Ovary (tissue), 9 donors: ENCODE measurements around the gene PPP4R1. TPM values are rescaled to one million over a fixed set of nuclear protein-coding genes. Genes with fewer than 3 reads are reported as not detected.

Experiments
- DNase-seq, 5 donors: peaks; one replicate each; pipeline ENCODE4 v3.0.0-alpha.2; 2019 to 2020
- H3K27ac ChIP-seq, 2 donors: fragments of 200-600 bp; one replicate each; pipeline versions ENCODE4 v1.5.1 to v1.8.0; 2019 to 2022
- H3K27me3 ChIP-seq: fragments of 200-600 bp; one replicate; pipeline ENCODE4 v1.8.0; 2022
- H3K36me3 ChIP-seq: fragments of 200-600 bp; sonication (generic); one replicate; pipeline ENCODE4 v1.5.1; 2019
- H3K4me1 ChIP-seq: one replicate; pipeline ENCODE4 v1.8.1; 2013; ENCODE audit warnings: mild to moderate bottlenecking, moderate library complexity; ENCODE audit not compliant: insufficient read depth
- H3K4me3 ChIP-seq: fragments of 200-600 bp; sonication (generic); one replicate; pipeline ENCODE4 v1.5.1; 2017
- H3K9me3 ChIP-seq, 2 donors: fragments of 200-600 bp in 1 of 2; sonication (generic) in 1 of 2; one replicate each; pipeline versions ENCODE4 v1.5.1 to v1.8.1; 2013 to 2019; ENCODE audit warnings: mild to moderate bottlenecking in 1 of 2, moderate library complexity in 1 of 2
- EP300 ChIP-seq: sonication (generic); formaldehyde crosslinking; IDR thresholded peaks from one replicate; pipeline ENCODE4 v1.6.1; 2017; ENCODE audit warnings: antibody characterized with exemption
- POLR2A ChIP-seq: fragments of 450-650 bp; IDR thresholded peaks from one replicate; pipeline ENCODE4 v1.6.1; 2017; ENCODE audit warnings: antibody characterized with exemption, mild to moderate bottlenecking, moderate library complexity
- WGBS, 3 donors: extraction: QIAGEN DNeasy Blood & Tissue Kit in 1 of 3; methylation state at CpG; one replicate each; pipeline versions ENCODE4 v1.1.5 to v1.1.7; 2013 to 2017; 5-methylcytosine and 5-hydroxymethylcytosine counted together
- intact Hi-C, 4 donors: fragments of 100-400 bp; cut with DNase I; formaldehyde crosslinking; loops; one replicate each; pipeline versions ENCODE4 v1.11.0 to v1.15.1; 2022 to 2023
- polyA plus RNA-seq, 2 donors: library from polyadenylated mRNA; stranded (reverse); fragments of 200-250 nt in 1 of 2; fragments of 350-450 nt in 1 of 2; fragmentation: Illumina TruSeq in 1 of 2; extraction: RNeasy Lipid Tissue Mini Kit (QIAGEN cat#74804) in 1 of 2; gene quantifications; one replicate each; pipeline ENCODE4 v1.2.3, GENCODE V29; 2013 to 2014
- total RNA-seq, 7 donors: library from RNA; depleted of rRNA in 2 of 7; stranded (reverse); fragments of >200 nt in 2 of 7; fragmentation: NEBNext Ultra II Directional in 3 of 7; extraction: Animal tissue kit (Norgen Biotek cat#: 25700) in 3 of 7; gene quantifications; one replicate each; pipeline versions ENCODE4 v1.1.0 to v1.2.4, GENCODE V29; 2016 to 2023
- TF ChIP-seq, protein P1 (sequence below), 3 donors: fragments of 450-650 bp in 2 of 3; fragments of 200-600 bp in 1 of 3; IDR thresholded peaks; one replicate each; pipeline versions ENCODE4 v1.5.1 to v1.8.0; 2016 to 2022; ENCODE audit warnings: antibody characterized with exemption in 3 of 3, mild to moderate bottlenecking in 1 of 3
- donor health status: DM: no; HTN: no; CAD: no; lungs with moderate emphysema.
- donor health status: DM: no; HTN: no; CAD: no.
- donor health status: Bipolar disorder and iron deficiency.
- donor health status: DM: yes; HTN: yes; CAD: no.
- donor health status: DM: no; HTN: no; CAD: no.
- donor health status: DM: yes; HTN: yes; CAD: no.

The PPP4R1 gene
- total and polyA plus RNA-seq, 9 donors, result 31.4 to 128 (median 107) TPM

DNA sequence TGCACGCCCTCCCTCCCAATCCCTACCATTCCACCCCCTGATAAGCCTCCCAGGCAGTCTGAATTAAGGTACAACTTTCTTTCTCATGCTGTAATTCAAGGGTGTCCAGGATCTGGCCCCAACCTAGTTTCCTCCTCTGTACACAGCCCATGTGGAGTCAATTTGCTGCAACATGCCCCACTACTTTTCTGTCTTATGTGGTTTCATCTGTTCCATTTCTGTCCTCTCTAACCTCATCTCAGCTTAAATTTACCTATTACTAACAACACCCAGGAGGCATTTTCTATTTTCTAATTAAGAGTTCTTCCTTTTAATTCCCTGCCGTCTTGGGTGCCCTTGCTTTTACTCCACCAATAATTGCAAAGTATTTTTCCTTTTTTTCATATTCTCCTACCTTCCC, 10.0 kb downstream of the PPP4R1 start:
- H3K27ac ChIP-seq, result no peak overlapping the region
- WGBS, 3 donors, result 89 to 93% (median 90%) methylated on average over 2 of the region's 2 CpGs
- H3K9me3 ChIP-seq, result peaks cover 0 to 3% of the 10 kb centered on the region in 2 donors
- intact Hi-C loops, result no loop called here
- H3K4me1 ChIP-seq, result peaks cover 2% of the 10 kb centered on the region
- H3K27me3 ChIP-seq, result no peaks in the 10 kb centered on the region
- no peaks in the 10 kb centered on the region for H3K36me3 ChIP-seq
- no peak for DNase-seq
- TF ChIP-seq, protein P1, sequence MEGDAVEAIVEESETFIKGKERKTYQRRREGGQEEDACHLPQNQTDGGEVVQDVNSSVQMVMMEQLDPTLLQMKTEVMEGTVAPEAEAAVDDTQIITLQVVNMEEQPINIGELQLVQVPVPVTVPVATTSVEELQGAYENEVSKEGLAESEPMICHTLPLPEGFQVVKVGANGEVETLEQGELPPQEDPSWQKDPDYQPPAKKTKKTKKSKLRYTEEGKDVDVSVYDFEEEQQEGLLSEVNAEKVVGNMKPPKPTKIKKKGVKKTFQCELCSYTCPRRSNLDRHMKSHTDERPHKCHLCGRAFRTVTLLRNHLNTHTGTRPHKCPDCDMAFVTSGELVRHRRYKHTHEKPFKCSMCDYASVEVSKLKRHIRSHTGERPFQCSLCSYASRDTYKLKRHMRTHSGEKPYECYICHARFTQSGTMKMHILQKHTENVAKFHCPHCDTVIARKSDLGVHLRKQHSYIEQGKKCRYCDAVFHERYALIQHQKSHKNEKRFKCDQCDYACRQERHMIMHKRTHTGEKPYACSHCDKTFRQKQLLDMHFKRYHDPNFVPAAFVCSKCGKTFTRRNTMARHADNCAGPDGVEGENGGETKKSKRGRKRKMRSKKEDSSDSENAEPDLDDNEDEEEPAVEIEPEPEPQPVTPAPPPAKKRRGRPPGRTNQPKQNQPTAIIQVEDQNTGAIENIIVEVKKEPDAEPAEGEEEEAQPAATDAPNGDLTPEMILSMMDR (IDR thresholded peaks at IDR 0.05), result no peak
- TF ChIP-seq POLR2A, result no peak
- TF ChIP-seq EP300, result no peak
- no peak overlapping the region for H3K4me3 ChIP-seq

DNA sequence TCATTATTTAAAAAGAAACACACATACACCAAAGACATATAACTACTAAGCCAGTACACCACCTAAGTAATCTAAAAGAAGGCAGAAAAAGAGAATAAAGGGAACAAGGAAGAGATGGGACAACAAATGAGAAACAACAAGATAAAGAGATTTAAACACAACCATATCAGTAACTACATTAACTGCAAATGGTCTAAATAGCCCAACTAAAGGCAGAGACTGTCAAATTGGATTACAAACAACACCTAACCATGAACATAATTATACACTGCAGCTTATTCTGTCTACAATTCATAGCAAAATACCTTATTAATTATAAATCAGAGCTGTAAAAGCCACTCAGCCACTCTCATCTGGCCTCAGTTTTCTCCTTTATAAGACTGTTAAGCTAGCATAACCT, 15.0 kb downstream of the PPP4R1 start:
- H3K9me3 ChIP-seq, result peaks cover 0 to 3% of the 10 kb centered on the region in 2 donors
- H3K36me3 ChIP-seq, result no peaks in the 10 kb centered on the region
- DNase-seq, result no peak
- H3K4me3 ChIP-seq, result no peak overlapping the region
- peaks cover 4% of the 10 kb centered on the region for H3K4me1 ChIP-seq
- TF ChIP-seq EP300 (no peak), POLR2A (no peak)
- no peaks in the 10 kb centered on the region for H3K27me3 ChIP-seq
- intact Hi-C loops, result no loop called here
- no peak overlapping the region for H3K27ac ChIP-seq

DNA sequence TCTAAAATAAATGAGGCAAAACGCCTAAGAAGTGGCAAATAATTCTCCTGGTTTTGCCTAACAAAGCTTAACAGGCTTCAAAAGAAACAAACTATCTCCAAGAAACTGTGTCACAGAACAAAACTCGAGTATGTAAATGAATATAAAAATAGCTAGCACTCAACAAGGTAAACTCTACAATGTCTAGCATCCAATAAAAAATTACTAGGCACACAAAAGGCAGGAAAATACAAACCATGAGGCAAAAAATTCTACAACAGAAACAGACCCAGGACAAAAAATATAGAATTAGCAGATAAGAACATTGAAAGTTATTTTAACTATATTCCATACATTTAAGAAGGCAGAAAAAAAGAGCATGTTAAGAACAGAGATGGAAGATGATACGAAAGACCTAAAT, 16.8 kb downstream of the PPP4R1 start:
- no peak for TF ChIP-seq EP300
- TF ChIP-seq, protein P1 (IDR thresholded peaks at IDR 0.05), result no peak
- TF ChIP-seq POLR2A, result no peak
- Histone ChIP-seq H3K9me3 (peaks cover 0 to 3% of the 10 kb centered on the region in 2 donors), H3K27ac (no peak overlapping the region), H3K27me3 (no peaks in the 10 kb centered on the region), H3K36me3 (no peaks in the 10 kb centered on the region), H3K4me3 (no peak overlapping the region), H3K4me1 (peaks cover 2% of the 10 kb centered on the region)
- intact Hi-C loops, result no loop called here
- 95% methylated on average over 3 of the region's 3 CpGs for WGBS, 3 donors
- no peak for DNase-seq

DNA sequence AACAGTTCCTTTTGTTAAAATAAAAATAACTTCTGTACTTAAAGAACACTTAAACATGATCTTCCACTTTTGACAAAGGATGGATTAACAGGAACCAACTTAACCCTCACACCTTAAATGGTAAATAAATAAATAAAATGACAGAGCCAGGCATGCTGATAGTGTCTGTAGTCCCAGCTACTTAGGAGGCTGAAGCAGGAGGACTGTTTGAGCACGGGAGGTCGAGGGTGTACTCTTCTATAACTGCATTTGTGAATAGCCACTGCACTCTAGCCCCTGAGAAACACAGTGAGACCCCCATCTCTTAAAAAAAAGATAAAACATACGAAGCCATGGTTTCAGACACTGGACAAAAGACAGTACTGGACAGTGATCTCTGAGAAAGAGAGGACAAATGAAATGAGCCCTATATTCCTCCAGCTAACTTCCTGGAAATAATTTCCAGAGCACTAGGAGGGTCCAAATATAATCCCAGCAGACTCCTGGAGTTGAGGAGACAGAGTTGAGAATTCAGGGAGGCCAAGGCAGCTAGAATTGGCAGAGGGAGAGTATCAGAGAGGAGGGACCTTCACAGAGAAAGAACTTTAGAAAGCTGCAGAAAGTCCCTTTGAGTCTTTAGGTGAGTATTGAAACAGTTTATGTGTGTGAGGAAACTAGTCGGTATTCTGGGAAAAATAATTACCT, 17.4 kb downstream of the PPP4R1 start:
- Histone ChIP-seq H3K27ac (no peak overlapping the region), H3K4me1 (peaks cover 2% of the 10 kb centered on the region), H3K27me3 (no peaks in the 10 kb centered on the region), H3K4me3 (no peak overlapping the region), H3K36me3 (no peaks in the 10 kb centered on the region), H3K9me3 (peaks cover 0 to 3% of the 10 kb centered on the region in 2 donors)
- no peak for DNase-seq
- 85 to 98% (median 97%) methylated on average over 4 of the region's 4 CpGs for WGBS, 3 donors
- no peak for TF ChIP-seq EP300
- TF ChIP-seq, protein P1 (IDR thresholded peaks at IDR 0.05), result no peak
- TF ChIP-seq POLR2A, result no peak
- intact Hi-C loops, result no loop called here

- H3K36me3 ChIP-seq, result no peaks in the 10 kb centered on the region
- H3K4me3 ChIP-seq, result no peak overlapping the region
- intact Hi-C loops, result no loop called here
- peaks cover 2% of the 10 kb centered on the region for H3K4me1 ChIP-seq
- no peak overlapping the region for H3K27ac ChIP-seq
- TF ChIP-seq POLR2A, result no peak
- no peak for TF ChIP-seq EP300
- TF ChIP-seq, protein P1 (IDR thresholded peaks at IDR 0.05), result no peak
- no peak for DNase-seq
- no peaks in the 10 kb centered on the region for H3K27me3 ChIP-seq
- 73 to 90% (median 85%) methylated on average over 3 of the region's 3 CpGs for WGBS, 3 donors
- H3K9me3 ChIP-seq, result peaks cover 0 to 3% of the 10 kb centered on the region in 2 donors
Observed at GRCh38 chr18:9596226-9596625, 18.1 kb downstream of the PPP4R1 start.
